Upper lobe of left lung (tissue), 4 donors: ENCODE data around the gene VPS33B.

Experiments used
- CTCF ChIP-seq, 6 experiments: fragments of 450-650 bp in 4 of 6; fragments of 200-600 bp in 2 of 6; sonication (generic) in 2 of 6; IDR thresholded peaks; one replicate each; pipeline ENCODE4 v1.5.1; 2016 to 2019; ENCODE audit warnings: antibody characterized with exemption in 6 of 6
- EP300 ChIP-seq, 4 donors: sonication (generic); formaldehyde crosslinking; IDR thresholded peaks; one replicate each; pipeline ENCODE4 v1.5.1; 2017; ENCODE audit warnings: antibody characterized with exemption in 4 of 4, control low read depth in 2 of 4
- POLR2A ChIP-seq, 4 donors: fragments of 450-650 bp; IDR thresholded peaks; one replicate each; pipeline ENCODE4 v1.5.1; 2016 to 2017; ENCODE audit warnings: antibody characterized with exemption in 4 of 4, mild to moderate bottlenecking in 2 of 4

- TF ChIP-seq CTCF (IDR thresholded peaks at IDR 0.05) (no peak), POLR2A (IDR thresholded peaks at IDR 0.05) (no peak), EP300 (IDR thresholded peaks at IDR 0.05) (no peak)
Observed at GRCh38 chr15:90959028-90959595, 63.3 kb downstream of the VPS33B start.
